Right forelimb (tissue), 1 donor: ENCODE results near the gene G3BP2.

Experiments
- DNase-seq: peaks from one replicate; pipeline ENCODE4 v3.0.0-alpha.2; 2018

The G3BP2 gene

GRCh38 chr4:75637176-75637575, 36.0 kb downstream of the G3BP2 start:
- no peak for DNase-seq

GRCh38 chr4:75634951-75635350, 38.3 kb downstream of the G3BP2 start:
- DNase-seq: no peak

- DNase-seq: no peak
Measured at GRCh38 chr4:75634281-75634680, 38.9 kb downstream of the G3BP2 start.

DNA sequence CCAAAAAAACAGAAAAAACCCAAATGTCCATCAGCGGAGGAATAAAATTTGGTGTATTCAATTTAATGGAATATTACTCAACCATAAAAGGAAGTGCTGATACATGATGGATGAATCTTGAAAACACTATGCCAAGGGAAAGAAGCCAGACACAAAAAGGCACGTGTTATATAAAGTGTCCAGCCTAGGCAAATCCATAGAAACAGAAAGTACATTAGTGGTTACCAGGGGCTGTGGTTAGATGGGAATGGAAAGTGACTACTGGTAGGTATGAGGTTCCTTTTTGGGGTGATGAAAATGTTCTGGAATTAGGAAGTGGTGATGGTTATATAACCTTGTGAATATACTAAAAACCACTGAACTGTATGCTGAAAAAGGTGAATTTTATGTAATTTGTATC, 39.4 kb downstream of the G3BP2 start:
- no peak for DNase-seq

GRCh38 chr4:75630937-75631329, 42.3 kb downstream of the G3BP2 start:
- DNase-seq: no peak

GRCh38 chr4:75630174-75630936, 42.9 kb downstream of the G3BP2 start, which contains the start of gene CDKL2:
TSS of gene CDKL2 (minus strand) at chr4:75630528. CDS start at chr4:75625988, 4,540 bp downstream.
- peak; percentile 81 for DNase-seq

- no peak for DNase-seq
Measured at GRCh38 chr4:75629239-75629638, 44.0 kb downstream of the G3BP2 start.

GRCh38 chr4:75623026-75623425, 50.2 kb downstream of the G3BP2 start:
- no peak for DNase-seq

GRCh38 chr4:75621715-75622114, 51.5 kb downstream of the G3BP2 start:
- no peak for DNase-seq

- no peak for DNase-seq
Measured at GRCh38 chr4:75612306-75612705, 60.9 kb downstream of the G3BP2 start.

GRCh38 chr4:75605928-75606327, 67.3 kb downstream of the G3BP2 start:
- DNase-seq: no peak

- DNase-seq: no peak
Measured at GRCh38 chr4:75599647-75600046, 73.6 kb downstream of the G3BP2 start.

DNA sequence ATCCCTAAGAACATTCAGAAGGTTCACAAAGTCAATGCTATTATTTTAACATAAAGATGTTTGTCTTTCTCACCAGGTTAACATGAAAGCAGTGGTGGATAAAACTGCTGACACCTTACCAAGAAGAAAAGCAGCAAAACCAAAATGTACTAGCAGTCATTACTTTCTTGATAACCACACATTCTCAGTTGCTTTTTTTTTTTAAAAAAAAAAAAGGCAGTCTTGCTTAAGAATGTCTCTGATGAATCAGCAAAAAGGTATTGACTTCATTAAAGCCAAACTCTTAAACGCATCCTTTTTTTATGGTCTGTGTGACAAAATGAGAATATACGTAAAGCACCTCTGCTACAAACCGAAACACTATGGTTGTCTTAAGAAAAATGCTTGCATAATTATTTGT, 74.8 kb downstream of the G3BP2 start:
- no peak for DNase-seq

GRCh38 chr4:75596061-75596460, 77.2 kb downstream of the G3BP2 start:
- DNase-seq: no peak

DNA sequence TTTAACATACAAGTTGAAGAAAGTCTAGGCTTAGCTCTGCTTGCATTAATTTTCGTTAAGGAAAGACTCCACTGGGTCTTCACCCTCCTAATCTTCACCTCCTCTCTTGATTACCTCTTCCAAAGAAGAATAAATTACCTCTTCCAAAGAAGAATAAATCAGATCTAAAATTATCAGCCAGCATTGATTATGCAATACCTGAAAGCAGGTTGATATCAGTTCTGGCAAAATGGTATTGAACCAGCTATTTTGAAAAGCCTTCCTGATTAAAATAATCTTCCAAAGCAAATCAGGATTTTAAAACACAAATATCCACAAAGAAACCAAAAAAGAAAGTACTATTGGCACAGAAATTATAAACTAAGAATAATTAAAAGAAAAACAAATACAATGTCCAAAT, 79.8 kb downstream of the G3BP2 start:
- no peak for DNase-seq
